Keratinocyte (primary cell): ENCODE data around the gene MAGEA8. TPM values are rescaled to one million over a fixed set of nuclear protein-coding genes. Genes with fewer than 3 reads are reported as not detected.
"Not testable (repeated sequence)": the region's sequence is repeated elsewhere in the genome, so short reads cannot be mapped to it uniquely, and the experiment has no call there.

Source experiments
- DNase-seq: peaks from one replicate; pipeline ENCODE4 v3.0.0-alpha.2; 2011; ENCODE audit warnings: low read depth, missing footprints, low spot score
- FAIRE-seq: peaks from 2 replicates; lab custom pipeline; 2011; peaks lifted over from hg19 to GRCh38; lab: Jason Lieb, UNC
- H2AFZ ChIP-seq: 2 replicates; pipeline ENCODE4 v1.6.0; 2012; ENCODE audit warnings: low read length, control low read depth, inconsistent platforms; ENCODE audit not compliant: control insufficient read depth
- H3K27ac ChIP-seq: 2 replicates; pipeline ENCODE4 v1.5.1; 2011; ENCODE audit warnings: low read length; ENCODE audit not compliant: control insufficient read depth, insufficient read depth
- H3K27me3 ChIP-seq: 3 replicates; pipeline ENCODE4 v1.6.0; 2011; ENCODE audit warnings: low read length; ENCODE audit not compliant: control insufficient read depth, insufficient read depth; ENCODE audit errors: extremely low read depth
- H3K36me3 ChIP-seq, 2 experiments: 2 replicates in 1 of 2; 3 replicates in 1 of 2; pipeline ENCODE4 v1.5.1; 2011; ENCODE audit warnings: low read length in 2 of 2, mild to moderate bottlenecking in 1 of 2; ENCODE audit not compliant: control insufficient read depth in 2 of 2, insufficient read depth in 2 of 2; ENCODE audit errors: extremely low read depth in 1 of 2
- H3K4me1 ChIP-seq: 3 replicates; pipeline ENCODE4 v1.5.1; 2011; ENCODE audit warnings: low read length; ENCODE audit not compliant: control insufficient read depth, insufficient read depth; ENCODE audit errors: extremely low read depth
- H3K4me2 ChIP-seq: 3 replicates; pipeline ENCODE4 v1.6.0; 2011; ENCODE audit warnings: low read depth, low read length; ENCODE audit not compliant: control insufficient read depth, insufficient read depth; ENCODE audit errors: extremely low read depth
- H3K4me3 ChIP-seq, 3 experiments: fragments of 200-600 bp in 1 of 3; sonication (generic) in 1 of 3; 2 replicates in 2 of 3; 3 replicates in 1 of 3; pipeline ENCODE4 v1.5.1; 2011 to 2016; ENCODE audit warnings: low read length in 3 of 3, mild to moderate bottlenecking in 3 of 3, control low read depth in 2 of 3, inconsistent platforms in 1 of 3, low read depth in 1 of 3, mixed read lengths in 1 of 3, mixed run types in 1 of 3, moderate library complexity in 1 of 3; ENCODE audit not compliant: control insufficient read depth in 2 of 3, insufficient read depth in 2 of 3; ENCODE audit errors: extremely low read depth in 1 of 3
- H3K79me2 ChIP-seq: 2 replicates; pipeline ENCODE4 v1.6.0; 2012; ENCODE audit warnings: low read length; ENCODE audit not compliant: control insufficient read depth, insufficient read depth
- H3K9ac ChIP-seq: 3 replicates; pipeline ENCODE4 v1.6.0; 2011; ENCODE audit warnings: low read length; ENCODE audit not compliant: control insufficient read depth, insufficient read depth; ENCODE audit errors: extremely low read depth
- H3K9me1 ChIP-seq: 3 replicates; pipeline ENCODE4 v1.6.0; 2011; ENCODE audit warnings: low read length; ENCODE audit not compliant: control insufficient read depth, insufficient read depth; ENCODE audit errors: extremely low read depth
- H3K9me3 ChIP-seq: 2 replicates; pipeline ENCODE4 v1.5.1; 2012; ENCODE audit warnings: low read depth, low read length; ENCODE audit not compliant: control insufficient read depth
- H4K20me1 ChIP-seq: 3 replicates; pipeline ENCODE4 v1.6.0; 2011; ENCODE audit warnings: low read length; ENCODE audit not compliant: control insufficient read depth, insufficient read depth; ENCODE audit errors: extremely low read depth
- CTCF ChIP-seq, 3 experiments: IDR thresholded peaks in 1 of 3; conservative IDR thresholded peaks in 1 of 3; optimal IDR thresholded peaks in 1 of 3; 2 replicates in 2 of 3; 3 replicates in 1 of 3; pipeline versions ENCODE3 to v1.5.1; 2011; ENCODE audit warnings: low read length in 3 of 3, mild to moderate bottlenecking in 3 of 3, moderate library complexity in 2 of 3, control low read depth in 1 of 3, inconsistent platforms in 1 of 3; ENCODE audit not compliant: insufficient read depth in 2 of 3; ENCODE audit errors: extremely low read depth in 1 of 3
- EZH2 ChIP-seq: IDR thresholded peaks from one replicate; pipeline ENCODE4 v1.6.1; 2012; ENCODE audit warnings: inconsistent platforms, mild to moderate bottlenecking, low read length, moderate library complexity
- dilution Hi-C: fragments of 300-500 bp; cut with MboI; formaldehyde crosslinking; loops from one replicate; pipeline ENCODE4 v1.7.0; 2020; ENCODE audit warnings: low sequenced_read_pairs; ENCODE audit not compliant: extremely low pct_ligation_motif_present
- polyA plus RNA-seq, 5 experiments: library from polyadenylated mRNA; depleted of rRNA in 3 of 5; stranded (reverse) in 3 of 5; stranded (forward) in 1 of 5; unstranded in 1 of 5; fragments of >200 nt; gene quantifications; 1 replicate in 1 of 5; 2 replicates in 3 of 5; 3 replicates in 1 of 5; pipeline versions ENCODE4 v1.2.1 to v1.2.3, GENCODE V29; 2011 to 2012; ENCODE audit warnings: missing spikeins in 2 of 5, low read depth in 1 of 5, low replicate concordance in 1 of 5

MAGEA8 gene
- polyA plus RNA-seq, 1 donor (not counting 4 experiments of a cell fraction or from before 2014, with no cell fraction given) = not detected

DNA sequence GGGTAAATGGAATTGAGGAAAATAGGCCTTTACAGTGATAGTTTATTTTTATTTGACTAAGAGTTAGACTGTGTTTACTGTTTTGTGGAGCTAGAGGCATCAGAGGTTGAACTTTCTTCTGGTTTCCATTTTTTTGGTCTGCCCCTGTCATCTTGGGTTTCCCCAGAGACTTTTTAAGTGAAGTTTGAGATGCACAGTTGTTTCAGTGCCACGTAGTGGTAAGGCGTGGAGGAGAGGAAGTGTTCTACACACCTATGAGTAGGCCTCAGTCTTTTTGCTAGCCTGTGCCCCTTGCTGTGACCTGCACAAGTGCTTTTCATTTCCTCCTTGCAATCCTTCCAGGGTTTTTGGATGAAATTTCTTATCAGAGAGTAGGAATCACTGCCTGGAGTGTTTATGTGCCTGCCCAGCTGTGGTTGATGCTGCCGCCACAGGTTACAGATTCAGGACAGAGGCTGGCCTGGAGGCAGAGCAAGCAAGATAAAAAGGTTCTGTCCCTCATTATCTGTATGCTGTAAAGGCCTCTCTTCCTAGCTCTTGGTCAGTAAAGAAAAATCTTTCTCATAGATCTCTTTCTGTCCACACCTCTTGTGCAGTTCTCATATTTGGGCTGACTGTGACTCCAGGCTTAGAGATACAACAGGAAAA, 35.9 kb downstream of the MAGEA8 start:
- Histone ChIP-seq H3K4me2 (no peak overlapping the region), H3K4me3 (no peak overlapping the region), H3K27ac (no peak overlapping the region), H3K4me1 (no peaks in the 10 kb centered on the region), H3K9ac (no peak overlapping the region), H3K27me3 (no peaks in the 10 kb centered on the region), H4K20me1 (no peaks in the 10 kb centered on the region), H2AFZ (no peak overlapping the region), H3K9me1 (no peaks in the 10 kb centered on the region), H3K9me3 (no peaks in the 10 kb centered on the region), H3K36me3 (no peaks in the 10 kb centered on the region), H3K79me2 (no peaks in the 10 kb centered on the region)
- TF ChIP-seq CTCF (optimal IDR thresholded peaks at IDR 0.05 in 1 of 3, IDR thresholded peaks at IDR 0.05 in 1 of 3, conservative IDR thresholded peaks at IDR 0.05 in 1 of 3; ENCODE audit: extremely low read depth in 1 of 3, insufficient read depth in 2 of 3, low read length in 3 of 3) (no peak), EZH2 (no peak)
- DNase-seq = no peak
- FAIRE-seq = no peak
- dilution Hi-C loops = no loop called here

DNA sequence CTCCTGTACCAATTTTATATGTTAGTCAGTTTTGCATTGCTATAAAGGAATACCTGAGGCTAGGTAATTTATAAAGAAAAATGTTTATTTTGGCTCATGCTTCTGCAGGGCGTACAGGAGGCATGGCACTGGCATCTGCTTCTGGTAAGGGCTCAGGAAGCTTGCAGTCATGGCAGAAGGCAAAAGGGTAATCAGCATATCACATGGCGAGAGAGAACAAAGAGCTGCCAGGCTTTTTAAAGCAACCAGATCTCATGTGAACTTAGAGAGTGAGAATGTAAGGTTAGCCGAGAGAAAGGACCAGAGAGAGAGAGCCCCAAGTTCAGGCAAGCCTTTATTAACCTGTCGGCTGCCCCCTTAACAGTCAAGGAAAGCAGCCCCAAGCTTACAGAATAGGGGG, 42.9 kb downstream of the MAGEA8 start:
- FAIRE-seq, H3K4me3 ChIP-seq, H3K36me3 ChIP-seq, H4K20me1 ChIP-seq, H3K9ac ChIP-seq, H3K4me2 ChIP-seq, dilution Hi-C loops, H3K9me3 ChIP-seq, H3K27me3 ChIP-seq, DNase-seq, H2AFZ ChIP-seq, H3K9me1 ChIP-seq, H3K4me1 ChIP-seq, H3K79me2 ChIP-seq, H3K27ac ChIP-seq: not testable (repeated sequence)

GRCh38 chrX:149924434-149924833, 43.5 kb downstream of the MAGEA8 start:
- H3K4me3 ChIP-seq, H3K9ac ChIP-seq, H3K79me2 ChIP-seq, H3K4me2 ChIP-seq, H3K9me3 ChIP-seq, DNase-seq, dilution Hi-C loops, H4K20me1 ChIP-seq, H3K27ac ChIP-seq, H3K4me1 ChIP-seq, H3K9me1 ChIP-seq, H2AFZ ChIP-seq, FAIRE-seq, H3K36me3 ChIP-seq, H3K27me3 ChIP-seq: not testable (repeated sequence)

- H3K79me2 ChIP-seq, DNase-seq, H3K9ac ChIP-seq, dilution Hi-C loops, H3K9me1 ChIP-seq, H3K27ac ChIP-seq, FAIRE-seq, H4K20me1 ChIP-seq, H3K9me3 ChIP-seq, H3K36me3 ChIP-seq, H3K27me3 ChIP-seq, H3K4me1 ChIP-seq, H3K4me3 ChIP-seq, H2AFZ ChIP-seq, H3K4me2 ChIP-seq: not testable (repeated sequence)
Observed at GRCh38 chrX:149927245-149927963, 46.4 kb downstream of the MAGEA8 start.
